GM21786 (cell line): ENCODE measurements around the gene SORCS3.
A peak's percentile ranks its signal among the peaks of the same experiment; 100 is the strongest.

Source experiments
- ATAC-seq: cut with Tn5 transposase; IDR thresholded peaks from one replicate; pipeline ENCODE4 v1.9.1; 2021; ENCODE audit not compliant: unreplicated experiment

The SORCS3 gene

DNA sequence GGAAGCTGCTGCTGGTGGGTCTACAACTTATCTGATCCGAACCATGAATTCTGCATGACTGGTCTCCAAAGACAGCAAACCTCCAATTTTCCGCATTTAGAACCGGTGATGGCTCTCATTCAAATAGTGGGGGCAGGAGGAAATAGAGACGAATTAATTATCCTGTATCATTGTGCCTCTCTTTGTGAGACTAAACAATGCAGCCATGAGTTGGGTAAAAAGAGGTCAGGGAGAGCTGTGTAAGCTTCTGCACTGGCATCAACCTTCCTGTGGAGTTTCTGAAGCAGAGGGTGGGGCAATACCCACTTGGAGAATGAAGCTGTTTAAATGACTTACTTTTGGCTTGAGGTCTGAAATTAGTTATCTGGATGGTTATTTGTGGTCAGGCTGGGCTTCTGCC lies 266.4 kb downstream of the SORCS3 start:
- no peak for ATAC-seq

DNA sequence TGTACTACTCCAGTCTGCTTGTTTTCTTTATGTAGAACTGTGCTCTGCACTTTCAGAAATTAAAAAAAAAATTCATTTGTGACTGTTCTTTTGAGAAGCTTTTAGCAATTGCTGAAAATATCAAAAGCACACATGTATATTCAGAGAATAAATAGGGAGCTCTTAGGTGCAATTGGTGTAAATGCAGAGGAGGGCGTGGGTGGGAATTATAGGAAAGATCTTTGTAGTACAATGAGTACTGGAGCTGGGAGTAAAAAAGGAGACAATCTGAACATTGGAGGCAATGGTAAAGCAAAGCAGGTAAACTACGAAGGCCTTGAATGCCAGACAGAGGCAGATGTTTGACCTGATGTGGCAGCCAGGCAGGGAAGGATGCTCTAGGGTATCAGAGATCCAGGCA lies 267.5 kb downstream of the SORCS3 start:
- ATAC-seq = no peak

DNA sequence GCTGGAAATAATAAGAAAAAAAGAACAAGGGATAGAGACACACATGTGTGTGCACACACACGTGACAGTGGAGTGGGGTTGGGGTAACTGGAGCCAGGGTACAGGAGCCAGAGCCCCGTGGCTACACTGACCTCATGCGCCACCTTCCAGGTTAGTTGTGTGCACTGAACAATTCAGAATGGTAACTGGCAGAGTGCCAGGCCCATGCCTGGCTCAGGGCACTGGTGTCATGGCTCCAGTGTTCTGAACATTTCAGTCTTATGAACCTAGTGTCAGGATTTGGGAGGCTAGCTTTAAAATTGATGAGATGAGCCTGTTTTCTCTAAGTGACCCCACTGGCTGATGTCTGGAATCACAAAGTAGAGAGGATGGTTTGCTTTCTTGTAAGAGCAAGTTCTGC lies 269.6 kb downstream of the SORCS3 start:
- ATAC-seq = no peak

DNA sequence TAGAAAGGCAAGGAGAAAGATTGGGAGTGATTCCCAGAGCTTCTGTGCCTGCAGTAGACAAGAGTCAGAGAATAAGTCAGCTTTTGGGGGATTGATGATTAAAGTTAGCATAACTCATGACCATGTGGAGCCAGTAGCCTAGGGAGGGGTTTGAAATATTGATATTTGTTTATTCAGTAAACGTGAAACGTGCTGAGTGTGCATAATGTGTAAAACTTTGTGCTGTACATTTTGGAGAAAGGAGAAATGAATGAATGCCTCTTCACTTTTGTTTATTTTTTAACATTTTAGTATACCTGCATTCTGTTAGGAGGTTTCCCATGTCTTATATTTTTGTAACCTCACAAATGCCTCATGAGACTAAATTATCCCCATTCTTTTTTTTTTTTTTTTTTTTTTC lies 272.3 kb downstream of the SORCS3 start:
- no peak for ATAC-seq

DNA sequence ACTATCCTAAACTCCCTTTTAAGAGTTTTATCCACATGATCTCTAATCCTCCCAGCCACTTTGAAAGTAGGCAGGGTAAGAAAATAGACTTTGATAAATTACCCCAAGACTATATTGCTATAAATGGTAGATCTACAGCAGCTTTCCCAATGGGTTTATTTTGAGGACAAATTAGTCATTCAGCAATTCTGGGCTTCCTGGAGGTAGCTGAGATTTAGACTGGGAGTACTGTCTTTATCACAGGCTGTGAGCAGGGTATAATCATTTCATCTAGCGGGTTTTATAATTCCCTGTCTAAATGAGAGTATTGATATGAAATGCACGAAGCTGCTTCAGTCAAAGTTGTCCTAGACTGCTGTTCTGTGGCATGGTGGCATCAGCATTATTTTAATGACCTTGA lies 279.4 kb downstream of the SORCS3 start:
- ATAC-seq = no peak

DNA sequence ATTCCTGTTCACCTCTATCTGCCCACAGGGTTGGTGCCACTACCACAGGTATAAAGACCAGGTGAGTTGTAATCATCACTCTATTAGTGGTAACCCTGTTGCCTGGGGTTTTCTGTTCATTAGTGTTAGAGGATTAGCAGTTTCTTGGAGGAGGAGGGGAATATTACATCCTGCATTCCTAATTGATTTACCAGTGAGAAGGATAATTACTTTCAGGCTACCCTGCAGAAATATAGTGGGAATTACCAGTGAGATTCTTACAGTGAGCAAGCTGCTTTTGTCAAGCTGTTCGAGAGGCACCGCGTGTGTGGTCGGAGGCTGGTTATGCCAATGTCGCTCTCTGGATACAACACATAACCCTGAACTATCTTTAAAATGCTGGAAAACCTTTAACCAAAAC lies 280.7 kb downstream of the SORCS3 start:
- no peak for ATAC-seq

DNA sequence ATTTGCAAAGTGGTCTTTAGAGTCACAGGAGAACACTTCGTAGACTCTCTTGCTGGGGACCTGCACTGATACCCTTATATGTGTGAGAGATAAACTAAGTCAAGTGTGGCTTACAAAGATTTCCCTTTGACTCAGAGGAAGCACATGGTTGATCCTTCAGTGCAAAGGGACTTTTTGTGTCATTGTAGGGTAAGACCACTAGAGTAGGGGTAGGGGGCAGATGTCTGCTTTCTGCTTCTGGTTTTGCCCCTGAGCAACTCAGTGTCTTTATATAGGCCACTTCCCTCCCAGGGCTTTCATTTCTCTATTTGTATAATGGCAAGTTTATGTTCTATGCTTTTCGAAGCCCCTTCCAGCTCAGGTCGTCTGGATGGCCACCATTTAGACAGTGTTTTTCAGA lies 281.7 kb downstream of the SORCS3 start:
- peak; percentile 78 for ATAC-seq

DNA sequence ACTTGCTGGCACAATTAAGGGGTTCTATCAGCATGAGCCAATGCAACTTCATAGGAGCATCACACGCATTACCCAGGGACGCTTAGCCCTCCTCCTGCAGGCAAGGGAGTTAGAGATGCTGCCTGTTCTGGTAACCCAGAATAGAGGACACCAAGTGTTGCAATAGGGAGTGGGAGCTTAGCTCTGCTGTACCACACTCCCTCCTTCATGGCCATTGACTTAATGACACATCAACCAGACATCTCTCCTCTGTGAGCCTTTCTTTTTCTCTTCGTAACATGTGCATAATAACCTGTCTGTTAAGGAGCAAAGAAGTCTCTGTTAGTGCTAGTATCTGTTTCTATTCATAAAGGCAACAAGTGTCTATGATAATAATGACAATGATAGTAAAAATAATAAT lies 282.4 kb downstream of the SORCS3 start:
- no peak for ATAC-seq

DNA sequence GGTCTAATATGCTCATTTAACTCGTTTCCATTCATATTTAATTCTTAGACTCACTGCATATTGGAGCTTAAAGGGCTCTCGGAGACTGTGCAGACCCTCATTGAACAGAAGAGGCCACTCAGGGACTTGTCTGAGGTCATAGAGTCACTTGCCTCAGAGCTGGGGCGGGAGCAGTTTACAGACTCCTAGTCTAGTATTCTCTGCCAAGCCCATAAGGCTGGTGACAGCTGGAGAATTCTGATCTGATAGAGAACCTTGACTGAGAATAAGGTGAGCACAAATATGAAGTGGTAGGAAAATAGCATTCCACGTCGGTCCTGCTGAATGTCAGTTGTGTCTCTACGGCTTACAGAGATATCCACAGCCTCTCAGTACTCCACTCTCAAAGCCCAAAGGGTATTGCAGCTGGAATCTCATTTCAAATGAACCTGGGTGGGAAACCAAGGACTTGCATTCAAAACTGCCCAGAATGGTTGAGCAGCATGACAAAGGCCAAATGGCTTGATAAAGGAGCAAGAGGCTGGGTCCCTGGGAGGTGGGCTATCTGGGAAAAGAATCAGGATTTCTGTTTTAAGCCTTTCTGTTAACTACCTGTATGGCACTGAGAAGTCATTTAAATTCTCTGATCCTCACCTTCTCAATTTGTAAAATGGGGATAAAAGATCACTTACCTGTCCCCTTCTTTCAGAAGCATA lies 283.2 kb downstream of the SORCS3 start:
- ATAC-seq = no peak

DNA sequence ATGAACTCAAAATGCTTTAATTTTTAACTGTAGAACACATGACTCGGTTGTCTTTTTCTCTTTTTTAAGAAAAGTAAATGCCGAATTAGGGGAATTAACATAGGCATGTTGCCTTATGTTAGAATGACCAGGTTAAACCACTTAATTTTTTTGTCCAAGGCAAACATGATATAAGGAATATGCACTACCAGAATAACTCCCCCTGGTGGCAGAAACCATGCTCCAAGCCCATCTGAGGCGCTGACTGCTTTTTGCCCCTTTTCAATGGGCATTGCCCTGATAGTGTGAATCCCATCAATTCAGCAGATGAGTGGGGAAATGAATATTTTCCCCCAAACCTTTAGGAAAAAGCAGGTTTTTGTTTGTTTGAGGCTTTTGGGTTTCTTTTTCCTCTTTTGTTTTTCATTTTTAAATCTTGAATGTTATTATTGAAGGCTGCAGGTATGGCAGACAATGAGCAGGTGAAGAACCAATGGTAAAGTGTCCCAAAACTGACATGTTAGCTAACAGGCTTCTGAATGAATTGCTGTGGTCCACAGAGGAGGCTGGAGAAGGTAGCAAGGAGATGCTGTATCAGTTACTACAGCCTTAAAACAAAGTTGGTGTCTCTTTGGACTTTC lies 284.3 kb downstream of the SORCS3 start:
- no peak for ATAC-seq

DNA sequence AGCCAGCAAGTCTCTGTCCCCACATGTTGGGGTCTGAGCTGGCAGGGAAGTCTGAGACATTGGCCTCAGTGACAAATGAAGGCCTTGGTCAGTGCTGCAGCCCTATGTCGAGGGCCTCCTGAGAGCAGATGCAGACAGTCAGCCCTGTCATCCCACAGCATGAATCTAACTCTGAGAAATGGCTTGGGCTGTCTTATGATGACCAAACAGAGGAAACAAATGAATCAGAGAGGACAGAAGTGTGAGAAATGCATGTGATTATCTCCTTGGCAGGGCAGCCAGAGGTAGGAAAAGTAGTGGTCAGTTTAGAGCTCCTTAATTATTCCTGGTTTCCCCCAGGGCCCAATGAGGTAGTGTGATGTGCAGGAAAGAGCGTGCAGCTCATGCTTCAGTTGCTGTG lies 287.6 kb downstream of the SORCS3 start:
- no peak for ATAC-seq

DNA sequence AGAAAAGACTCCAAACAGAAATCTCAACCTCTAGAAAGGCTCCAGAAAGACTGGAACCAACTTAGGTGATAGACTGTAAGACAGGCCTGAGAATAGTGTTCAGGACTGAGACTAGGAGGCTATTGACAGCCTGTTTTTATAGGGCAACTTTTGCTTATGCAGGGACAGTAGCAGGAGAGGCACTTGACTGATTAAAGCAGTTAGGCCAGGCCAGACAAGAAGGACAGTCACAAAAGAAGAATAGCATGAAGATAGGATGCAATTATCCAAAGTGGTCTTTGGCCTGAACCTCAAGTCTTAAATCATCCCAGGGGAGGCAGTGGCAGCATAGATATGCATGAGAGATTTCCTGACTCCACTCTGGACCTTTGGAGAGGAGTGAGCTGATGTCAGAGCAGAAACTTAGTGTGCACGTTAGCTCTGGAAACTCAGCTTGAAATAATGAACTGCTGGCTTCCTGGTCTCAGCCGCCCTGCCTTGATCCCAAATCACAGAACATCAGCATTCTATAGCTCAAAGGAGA lies 290.6 kb downstream of the SORCS3 start:
- no peak for ATAC-seq

DNA sequence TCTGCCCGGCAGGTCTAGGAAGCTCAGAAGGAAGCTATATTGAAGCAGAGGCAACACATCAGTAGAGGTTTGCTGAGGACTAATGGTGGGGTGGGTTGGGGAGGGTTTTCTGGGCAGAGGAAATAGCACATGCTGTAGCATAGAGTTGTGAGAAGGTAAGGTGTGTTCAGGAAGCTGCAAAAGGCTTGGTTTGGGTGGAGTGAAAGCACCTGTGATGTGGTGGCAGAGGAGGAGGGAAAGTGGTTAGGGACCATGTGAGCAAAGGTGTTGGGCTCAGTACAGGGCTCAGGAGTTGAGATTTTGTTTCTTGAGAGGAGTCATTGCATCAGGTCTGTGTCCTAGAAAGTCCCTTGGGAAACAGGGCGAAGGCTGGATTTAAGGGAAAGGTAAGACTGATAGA lies 294.6 kb downstream of the SORCS3 start:
- no peak for ATAC-seq

DNA sequence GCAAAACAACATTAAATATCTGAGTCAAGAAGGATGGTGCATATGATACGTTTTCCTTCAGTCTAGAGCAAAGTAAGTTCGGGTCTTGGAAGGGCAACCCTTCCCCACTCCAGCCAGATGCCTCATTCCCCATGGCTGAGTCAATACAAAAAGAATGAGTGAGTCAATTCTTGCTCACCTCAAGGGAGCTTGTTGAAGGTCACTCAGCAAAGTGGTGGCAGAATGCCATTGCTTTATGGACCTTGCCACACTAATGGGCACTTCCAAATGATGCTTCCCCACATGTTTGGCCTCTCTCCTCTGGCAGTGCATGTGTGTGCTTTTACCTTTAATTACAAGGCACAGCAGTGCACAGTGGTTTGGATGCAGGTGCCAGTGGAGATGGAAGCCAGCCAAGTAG lies 296.5 kb downstream of the SORCS3 start:
- no peak for ATAC-seq

DNA sequence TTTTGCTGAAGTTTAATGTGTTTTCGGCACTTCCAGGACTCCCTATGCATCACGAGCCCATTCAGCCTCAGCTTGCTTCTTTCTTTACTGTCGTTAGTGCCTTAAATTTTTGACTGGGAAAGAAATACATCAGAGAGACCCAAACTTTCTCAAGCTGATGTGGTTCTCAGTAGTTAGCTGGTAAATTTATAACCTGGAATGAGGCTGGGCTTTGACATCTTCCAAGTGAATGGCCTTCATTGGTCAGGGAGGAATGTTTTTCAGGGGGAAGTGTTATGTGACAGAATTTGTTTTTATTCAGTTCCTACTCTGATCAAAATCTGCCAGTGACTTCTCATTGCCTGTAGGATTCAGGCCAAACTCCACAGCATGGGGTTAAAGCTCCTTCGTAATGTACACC lies 296.9 kb downstream of the SORCS3 start:
- no peak for ATAC-seq

DNA sequence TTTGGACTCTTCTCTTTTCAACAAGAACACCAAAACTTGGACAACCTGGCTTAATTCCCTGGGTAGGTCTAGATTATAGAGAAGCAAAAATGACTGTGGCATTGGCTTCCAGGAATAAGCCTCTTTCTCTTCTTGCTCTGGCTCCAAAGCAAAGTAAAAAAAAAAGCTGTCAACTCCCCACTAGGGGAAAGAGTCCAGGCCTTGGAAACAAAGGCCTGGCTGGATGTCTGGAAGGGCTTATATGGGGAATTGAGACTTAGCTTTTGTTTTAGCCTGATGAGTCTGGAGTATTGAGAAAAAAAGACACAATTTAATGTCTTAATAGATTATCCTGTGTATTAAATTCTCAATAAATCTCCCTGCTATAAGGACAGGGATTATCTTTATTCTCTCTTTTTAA lies 300.6 kb downstream of the SORCS3 start:
- no peak for ATAC-seq

DNA sequence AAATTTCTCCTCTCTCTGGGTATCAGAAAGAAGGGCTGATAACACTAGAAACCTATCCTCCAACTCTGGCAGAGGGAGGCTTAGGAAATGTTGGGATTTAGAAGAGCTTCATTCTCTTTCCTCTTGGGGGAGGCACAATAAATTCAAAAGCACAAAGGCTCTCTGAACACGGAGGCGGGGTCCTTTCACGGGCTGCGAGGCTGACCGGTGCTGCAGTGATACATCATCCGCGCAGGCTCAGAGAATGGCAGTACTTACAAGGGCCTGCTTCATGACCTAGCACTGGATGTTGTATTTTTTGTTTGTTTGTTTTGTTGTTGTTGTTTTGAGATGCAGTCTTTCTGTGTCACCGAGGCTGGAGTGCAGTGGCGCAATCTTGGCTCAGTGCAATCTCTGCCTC lies 306.2 kb downstream of the SORCS3 start:
- no peak for ATAC-seq

DNA sequence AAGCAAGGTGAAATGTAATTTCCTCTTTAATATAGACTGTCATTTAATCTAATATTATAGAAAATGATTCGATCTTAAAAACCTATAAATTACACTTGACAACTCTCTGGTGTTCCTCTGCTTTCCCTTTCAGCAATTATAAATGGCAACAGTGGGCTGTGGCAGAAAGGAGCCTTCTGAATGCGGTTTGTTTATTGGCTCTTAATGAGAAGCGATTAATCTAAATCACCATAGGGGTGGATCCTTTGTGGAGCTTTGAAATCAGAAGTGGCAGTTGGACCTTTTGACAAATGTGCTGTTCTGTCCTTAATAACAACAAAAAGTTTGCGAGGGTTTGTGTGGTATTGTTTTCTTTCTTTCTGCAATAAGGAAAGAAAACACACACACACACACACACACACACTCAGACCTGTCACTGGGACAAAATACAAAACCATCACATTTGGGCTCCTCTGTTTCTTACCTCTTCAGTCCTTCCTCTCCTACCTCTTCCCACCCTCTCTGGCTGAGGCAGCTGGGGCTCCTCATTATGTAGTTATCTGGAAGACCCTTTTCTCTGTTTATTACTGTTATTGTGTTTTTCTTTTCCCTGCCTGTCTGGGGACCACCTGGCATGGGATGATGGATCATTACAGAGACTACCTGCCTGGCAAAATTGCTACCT lies 316.2 kb downstream of the SORCS3 start:
- ATAC-seq = no peak

DNA sequence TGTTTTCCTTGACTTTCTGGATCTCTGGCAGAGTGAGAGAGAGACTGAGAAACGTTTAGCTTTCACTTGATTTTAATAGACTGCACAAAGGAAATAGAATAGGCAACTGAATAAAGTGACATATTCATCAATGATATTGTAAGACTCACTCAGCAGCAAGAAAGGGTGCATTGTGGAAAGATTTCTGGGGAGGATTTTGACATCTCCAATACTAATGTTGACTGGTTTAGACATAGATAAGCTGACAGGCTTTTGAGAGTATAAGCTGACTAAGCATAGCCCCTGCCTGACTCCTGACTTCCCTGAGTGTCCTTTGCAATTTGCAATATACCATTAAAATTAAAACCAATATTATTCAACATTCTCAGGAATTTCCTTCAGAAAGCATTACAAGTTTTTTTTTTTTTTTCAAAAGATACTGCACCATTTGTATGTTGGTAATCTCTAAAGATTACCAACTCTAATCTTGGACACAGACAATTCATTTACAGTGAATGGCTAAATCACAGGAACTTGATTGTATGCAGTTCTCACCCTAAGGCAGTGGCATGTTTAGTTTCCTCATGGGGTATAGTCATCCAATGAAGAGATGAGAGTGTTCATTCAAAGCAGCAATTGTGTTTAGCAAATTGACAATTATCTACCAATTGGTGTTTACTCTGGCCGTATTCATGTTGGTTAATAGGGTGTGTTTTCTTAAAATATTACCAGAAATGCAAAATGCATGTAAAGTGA lies 325.6 kb downstream of the SORCS3 start:
- ATAC-seq = no peak

DNA sequence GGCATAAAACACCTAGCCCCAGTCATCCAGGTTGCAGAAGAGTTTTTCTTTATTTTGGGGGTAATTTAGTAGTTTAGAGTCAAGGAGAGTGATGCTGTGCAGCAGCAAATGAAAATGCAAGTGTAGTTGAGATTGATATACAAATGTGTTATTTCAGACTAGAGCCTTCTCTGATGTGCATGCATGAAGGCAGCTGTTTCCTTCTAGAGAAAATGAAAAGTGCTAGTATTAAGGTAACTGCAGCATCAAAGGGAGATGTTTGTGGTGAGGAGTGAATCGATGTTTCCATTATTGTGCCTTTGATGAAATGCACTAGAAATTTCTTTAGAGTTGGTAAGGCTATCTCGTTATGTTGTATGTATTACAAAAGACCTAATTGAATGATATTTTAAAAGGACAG lies 339.3 kb downstream of the SORCS3 start:
- no peak for ATAC-seq

DNA sequence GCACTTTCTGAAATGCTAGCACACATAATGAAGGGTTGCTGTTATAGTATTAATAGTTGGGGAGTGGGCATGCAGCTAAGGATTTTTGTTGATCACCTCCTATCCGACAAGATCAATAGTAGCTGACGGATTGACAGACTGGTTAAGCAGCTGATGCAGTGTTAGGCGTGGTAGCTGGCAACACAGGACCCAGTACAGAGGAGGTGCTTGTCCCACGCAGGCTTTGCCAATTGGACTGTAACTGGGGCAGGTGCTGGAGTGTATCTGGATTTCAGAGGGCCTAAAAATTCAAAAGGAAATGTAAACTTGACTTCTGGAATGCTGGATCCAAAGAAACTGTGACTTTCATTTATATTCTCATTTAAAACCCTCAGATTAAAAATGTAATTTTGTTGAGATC lies 340.9 kb downstream of the SORCS3 start:
- no peak for ATAC-seq

DNA sequence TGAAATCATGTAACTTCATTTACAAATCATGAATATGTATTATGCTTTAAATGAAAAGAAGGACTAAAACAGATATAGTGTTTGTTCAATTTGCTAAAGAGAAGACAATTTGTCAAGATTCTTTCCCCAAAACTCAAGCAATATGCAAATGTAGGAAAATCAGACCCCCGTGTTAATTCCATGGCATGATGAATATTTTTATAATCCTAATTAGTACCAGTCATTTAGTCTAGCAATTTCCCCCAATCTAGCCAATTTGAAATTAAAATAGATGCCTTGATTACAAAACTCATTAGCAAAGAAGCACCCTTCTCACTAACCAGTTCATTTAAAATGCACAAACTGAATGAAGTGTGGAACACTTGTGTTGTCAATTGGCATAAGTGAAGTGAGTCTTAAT lies 347.6 kb downstream of the SORCS3 start:
- no peak for ATAC-seq
